HepG2 (cell line): ENCODE measurements around the gene TXNDC12. TPM values are rescaled to one million over a fixed set of nuclear protein-coding genes. Genes with fewer than 3 reads are reported as not detected.
A peak's percentile ranks its signal among the peaks of the same experiment; 100 is the strongest.

ENCODE experiments used
- ATF1 ChIP-seq: IDR thresholded peaks from 2 replicates; pipeline ENCODE4 v1.6.1; 2016; ENCODE audit warnings: mild to moderate bottlenecking, control low read depth
- HDAC1 ChIP-seq: sonication (generic); formaldehyde crosslinking; IDR thresholded peaks from 2 replicates; pipeline ENCODE4 v1.5.1; 2020; ENCODE audit warnings: mild to moderate bottlenecking, missing genetic modification reagents
- HOXA5 ChIP-seq: sonication (generic); formaldehyde crosslinking; IDR thresholded peaks from 2 replicates; pipeline ENCODE4 v1.4.0; 2020; ENCODE audit warnings: missing genetic modification reagents
- NRL ChIP-seq: sonication (generic); formaldehyde crosslinking; IDR thresholded peaks from 2 replicates; pipeline ENCODE4 v1.5.0; 2020; ENCODE audit warnings: missing genetic modification reagents, mild to moderate bottlenecking, moderate library complexity, borderline replicate concordance
- RBM22 ChIP-seq: fragments of 200-400 bp; formaldehyde crosslinking; optimal IDR thresholded peaks from 2 replicates; pipeline ENCODE3; 2017; ENCODE audit warnings: mild to moderate bottlenecking, low read length, moderate library complexity
- ZNF18 ChIP-seq: sonication (generic); formaldehyde crosslinking; IDR thresholded peaks from 2 replicates; pipeline ENCODE4 v1.8.0; 2022; ENCODE audit warnings: mild to moderate bottlenecking, missing genetic modification reagents; ENCODE audit not compliant: insufficient replicate concordance
- ZNF530 ChIP-seq: sonication (generic); formaldehyde crosslinking; IDR thresholded peaks from 2 replicates; pipeline ENCODE4 v1.5.0; 2020; ENCODE audit warnings: low read depth, mild to moderate bottlenecking, missing genetic modification reagents
- ZNF607 ChIP-seq: sonication (generic); formaldehyde crosslinking; IDR thresholded peaks from 2 replicates; pipeline ENCODE4 v1.5.1; 2020; ENCODE audit warnings: missing genetic modification reagents, mild to moderate bottlenecking, borderline replicate concordance
- ZNF687 ChIP-seq: sonication (generic); formaldehyde crosslinking; IDR thresholded peaks from 2 replicates; pipeline ENCODE4 v1.5.1; 2020; ENCODE audit warnings: mild to moderate bottlenecking, missing genetic modification reagents, moderate library complexity
- polyA plus RNA-seq, 8 experiments: library from polyadenylated mRNA; depleted of rRNA in 3 of 8; stranded (reverse) in 7 of 8; unstranded in 1 of 8; fragments of >200 nt; fragmentation: Illumina TruSeq in 4 of 8; extraction: Trizol in 4 of 8; gene quantifications; 2 replicates each; pipeline versions ENCODE4 v1.2.1 to v1.2.3, GENCODE V29; 2011 to 2016; ENCODE audit warnings: low read depth in 4 of 8, missing spikeins in 1 of 8, mixed read lengths in 1 of 8; ENCODE audit not compliant: insufficient read depth in 1 of 8
- total RNA-seq, 5 experiments: library from RNA; depleted of rRNA; stranded (reverse); fragments of >200 nt; fragmentation: Illumina TruSeq; extraction: Trizol; gene quantifications; 2 replicates each; pipeline ENCODE4 v1.2.3, GENCODE V29; 2016; ENCODE audit warnings: low read depth in 1 of 5
- TF ChIP-seq, protein P1 (sequence below): sonication (generic); formaldehyde crosslinking; IDR thresholded peaks from 2 replicates; pipeline ENCODE4 v1.4.0; 2020; ENCODE audit warnings: mild to moderate bottlenecking, missing genetic modification reagents

Gene TXNDC12
- total and polyA plus RNA-seq, 2 of the 13 experiments (the other 11 are each of a cell fraction or from before 2014, with no cell fraction given) = 65.6 to 67.2 TPM

GRCh38 chr1:52033190-52034049 lies 21.6 kb downstream of the TXNDC12 start, which contains the start of gene KTI12 (continued):
- TF ChIP-seq, protein P1, sequence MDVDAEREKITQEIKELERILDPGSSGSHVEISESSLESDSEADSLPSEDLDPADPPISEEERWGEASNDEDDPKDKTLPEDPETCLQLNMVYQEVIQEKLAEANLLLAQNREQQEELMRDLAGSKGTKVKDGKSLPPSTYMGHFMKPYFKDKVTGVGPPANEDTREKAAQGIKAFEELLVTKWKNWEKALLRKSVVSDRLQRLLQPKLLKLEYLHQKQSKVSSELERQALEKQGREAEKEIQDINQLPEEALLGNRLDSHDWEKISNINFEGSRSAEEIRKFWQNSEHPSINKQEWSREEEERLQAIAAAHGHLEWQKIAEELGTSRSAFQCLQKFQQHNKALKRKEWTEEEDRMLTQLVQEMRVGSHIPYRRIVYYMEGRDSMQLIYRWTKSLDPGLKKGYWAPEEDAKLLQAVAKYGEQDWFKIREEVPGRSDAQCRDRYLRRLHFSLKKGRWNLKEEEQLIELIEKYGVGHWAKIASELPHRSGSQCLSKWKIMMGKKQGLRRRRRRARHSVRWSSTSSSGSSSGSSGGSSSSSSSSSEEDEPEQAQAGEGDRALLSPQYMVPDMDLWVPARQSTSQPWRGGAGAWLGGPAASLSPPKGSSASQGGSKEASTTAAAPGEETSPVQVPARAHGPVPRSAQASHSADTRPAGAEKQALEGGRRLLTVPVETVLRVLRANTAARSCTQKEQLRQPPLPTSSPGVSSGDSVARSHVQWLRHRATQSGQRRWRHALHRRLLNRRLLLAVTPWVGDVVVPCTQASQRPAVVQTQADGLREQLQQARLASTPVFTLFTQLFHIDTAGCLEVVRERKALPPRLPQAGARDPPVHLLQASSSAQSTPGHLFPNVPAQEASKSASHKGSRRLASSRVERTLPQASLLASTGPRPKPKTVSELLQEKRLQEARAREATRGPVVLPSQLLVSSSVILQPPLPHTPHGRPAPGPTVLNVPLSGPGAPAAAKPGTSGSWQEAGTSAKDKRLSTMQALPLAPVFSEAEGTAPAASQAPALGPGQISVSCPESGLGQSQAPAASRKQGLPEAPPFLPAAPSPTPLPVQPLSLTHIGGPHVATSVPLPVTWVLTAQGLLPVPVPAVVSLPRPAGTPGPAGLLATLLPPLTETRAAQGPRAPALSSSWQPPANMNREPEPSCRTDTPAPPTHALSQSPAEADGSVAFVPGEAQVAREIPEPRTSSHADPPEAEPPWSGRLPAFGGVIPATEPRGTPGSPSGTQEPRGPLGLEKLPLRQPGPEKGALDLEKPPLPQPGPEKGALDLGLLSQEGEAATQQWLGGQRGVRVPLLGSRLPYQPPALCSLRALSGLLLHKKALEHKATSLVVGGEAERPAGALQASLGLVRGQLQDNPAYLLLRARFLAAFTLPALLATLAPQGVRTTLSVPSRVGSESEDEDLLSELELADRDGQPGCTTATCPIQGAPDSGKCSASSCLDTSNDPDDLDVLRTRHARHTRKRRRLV = peak; percentile 82; the same call in 1 of the 2 replicates
- TF ChIP-seq ZNF687 (CRISPR knock-in tag) (peak; percentile 95), ZNF607 (CRISPR knock-in tag) (0 out of 2 replicates have a peak, but pooled peaks have one; percentile 43), HOXA5 (CRISPR knock-in tag) (0 out of 2 replicates have a peak, but pooled peaks have one; percentile 23), RBM22 (peak; percentile 95), ATF1 (CRISPR knock-in tag) (peak; percentile 79), ZNF530 (CRISPR knock-in tag) (no peak), HDAC1 (CRISPR knock-in tag) (peak; percentile 93), ZNF18 (CRISPR knock-in tag) (peak; percentile 52), NRL (CRISPR knock-in tag) (peak; percentile 91)
